Lower lobe of right lung (tissue), 2 donors: ENCODE measurements around the gene KCTD16. TPM values are rescaled to one million over a fixed set of nuclear protein-coding genes. Genes with fewer than 3 reads are reported as not detected.

ENCODE experiments used
- ATAC-seq, 2 donors: fragments of 200-7000 bp; cut with Tn5 transposase; one replicate each; pipeline ENCODE4 v1.9.1; 2020 to 2022; ENCODE audit warnings: mild to moderate bottlenecking in 2 of 2, moderate library complexity in 2 of 2
- DNase-seq: peaks from one replicate; pipeline ENCODE4 v3.0.0-alpha.2; 2020
- H3K27ac ChIP-seq: fragments of 200-600 bp; one replicate; pipeline ENCODE4 v1.8.0; 2022
- H3K27me3 ChIP-seq: fragments of 200-600 bp; one replicate; pipeline ENCODE4 v1.8.0; 2022; ENCODE audit warnings: low read depth
- H3K36me3 ChIP-seq: fragments of 200-600 bp; one replicate; pipeline ENCODE4 v1.8.0; 2022; ENCODE audit warnings: mild to moderate bottlenecking
- H3K4me1 ChIP-seq: fragments of 200-600 bp; one replicate; pipeline ENCODE4 v1.8.0; 2022
- H3K4me3 ChIP-seq: fragments of 200-600 bp; one replicate; pipeline ENCODE4 v1.8.0; 2022; ENCODE audit warnings: mild to moderate bottlenecking
- H3K9me3 ChIP-seq: fragments of 200-600 bp; one replicate; pipeline ENCODE4 v1.8.0; 2022
- intact Hi-C: fragments of 100-400 bp; cut with DNase I; formaldehyde crosslinking; loops from one replicate; pipeline ENCODE4 v1.11.0; 2022
- total RNA-seq: library from RNA; stranded (reverse); fragmentation: NEBNext Ultra II Directional; extraction: Animal tissue kit (Norgen Biotek cat#: 25700); gene quantifications from one replicate; pipeline ENCODE4 v1.2.1, GENCODE V29; 2021
- TF ChIP-seq, protein P1 (sequence below): fragments of 200-600 bp; IDR thresholded peaks from one replicate; pipeline ENCODE4 v1.8.0; 2022; ENCODE audit warnings: antibody characterized with exemption, mild to moderate bottlenecking
- donor health status: DM: no; HTN: yes; CAD: no; lungs with severe emphysema.

KCTD16 gene
- total RNA-seq, 1 donor from 2014 or later, result 2.5 TPM

DNA sequence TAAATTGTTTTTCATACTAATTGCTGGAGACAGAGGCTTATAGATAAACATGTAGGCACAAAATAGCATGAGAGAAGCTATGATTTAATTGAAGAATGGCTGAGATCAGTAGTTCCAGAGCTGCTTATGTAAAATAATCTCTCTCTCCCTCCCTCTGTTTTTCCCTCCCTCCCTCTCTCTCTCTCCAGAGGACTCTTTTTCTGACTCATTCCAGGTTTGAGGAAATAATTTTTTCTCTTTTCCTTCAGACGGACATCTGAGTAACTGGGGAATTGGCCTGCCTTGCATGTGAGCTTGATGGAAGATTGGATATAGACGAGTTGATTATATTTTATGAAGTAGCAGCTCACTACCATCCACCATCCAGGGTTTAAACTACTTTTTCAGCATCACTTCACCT is 35.5 kb downstream of the KCTD16 start:
- intact Hi-C loops, result no loop called here
- Histone ChIP-seq H3K4me1 (no peaks in the 10 kb centered on the region), H3K27ac (no peak overlapping the region), H3K36me3 (no peaks in the 10 kb centered on the region), H3K27me3 (peaks cover 32% of the 10 kb centered on the region), H3K4me3 (peak overlapping the region; percentile 41), H3K9me3 (no peaks in the 10 kb centered on the region)
- TF ChIP-seq, protein P1, sequence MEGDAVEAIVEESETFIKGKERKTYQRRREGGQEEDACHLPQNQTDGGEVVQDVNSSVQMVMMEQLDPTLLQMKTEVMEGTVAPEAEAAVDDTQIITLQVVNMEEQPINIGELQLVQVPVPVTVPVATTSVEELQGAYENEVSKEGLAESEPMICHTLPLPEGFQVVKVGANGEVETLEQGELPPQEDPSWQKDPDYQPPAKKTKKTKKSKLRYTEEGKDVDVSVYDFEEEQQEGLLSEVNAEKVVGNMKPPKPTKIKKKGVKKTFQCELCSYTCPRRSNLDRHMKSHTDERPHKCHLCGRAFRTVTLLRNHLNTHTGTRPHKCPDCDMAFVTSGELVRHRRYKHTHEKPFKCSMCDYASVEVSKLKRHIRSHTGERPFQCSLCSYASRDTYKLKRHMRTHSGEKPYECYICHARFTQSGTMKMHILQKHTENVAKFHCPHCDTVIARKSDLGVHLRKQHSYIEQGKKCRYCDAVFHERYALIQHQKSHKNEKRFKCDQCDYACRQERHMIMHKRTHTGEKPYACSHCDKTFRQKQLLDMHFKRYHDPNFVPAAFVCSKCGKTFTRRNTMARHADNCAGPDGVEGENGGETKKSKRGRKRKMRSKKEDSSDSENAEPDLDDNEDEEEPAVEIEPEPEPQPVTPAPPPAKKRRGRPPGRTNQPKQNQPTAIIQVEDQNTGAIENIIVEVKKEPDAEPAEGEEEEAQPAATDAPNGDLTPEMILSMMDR, result no peak
- DNase-seq (no peak), ATAC-seq (no peak)

DNA sequence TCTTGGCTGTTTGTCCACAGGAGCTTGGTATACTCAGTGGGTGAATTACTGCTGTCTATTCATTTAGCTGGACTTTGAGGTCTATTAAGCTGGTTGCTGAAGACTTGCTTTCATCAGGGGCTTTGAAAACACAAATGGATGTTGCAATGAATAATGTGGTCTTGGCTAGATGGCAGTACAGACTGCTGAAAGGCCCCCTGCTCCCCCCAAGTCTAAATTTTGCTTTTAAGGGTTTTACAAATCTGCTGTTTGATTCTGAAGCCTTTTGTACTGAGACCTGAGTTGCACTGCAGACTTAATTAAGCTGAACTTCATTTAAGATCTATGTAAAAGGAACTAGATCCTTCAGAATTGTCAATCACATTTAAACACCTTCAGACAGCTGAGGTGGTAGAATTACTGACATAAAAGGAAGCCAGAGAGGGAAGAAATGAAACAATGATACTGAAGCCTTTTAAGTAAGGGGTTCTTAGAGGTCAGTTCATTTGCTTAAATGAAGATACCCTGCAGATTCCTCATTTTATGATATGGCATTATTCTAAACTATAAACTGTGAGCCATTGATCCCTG is 37.3 kb downstream of the KCTD16 start:
- H3K4me1 ChIP-seq, result no peaks in the 10 kb centered on the region
- intact Hi-C loops, result no loop called here
- peaks cover 36% of the 10 kb centered on the region for H3K27me3 ChIP-seq
- TF ChIP-seq, protein P1, result no peak
- H3K36me3 ChIP-seq, result no peaks in the 10 kb centered on the region
- no peaks in the 10 kb centered on the region for H3K9me3 ChIP-seq
- no peak for ATAC-seq
- peak overlapping the region; percentile 14 for H3K4me3 ChIP-seq
- no peak overlapping the region for H3K27ac ChIP-seq
- no peak for DNase-seq

DNA sequence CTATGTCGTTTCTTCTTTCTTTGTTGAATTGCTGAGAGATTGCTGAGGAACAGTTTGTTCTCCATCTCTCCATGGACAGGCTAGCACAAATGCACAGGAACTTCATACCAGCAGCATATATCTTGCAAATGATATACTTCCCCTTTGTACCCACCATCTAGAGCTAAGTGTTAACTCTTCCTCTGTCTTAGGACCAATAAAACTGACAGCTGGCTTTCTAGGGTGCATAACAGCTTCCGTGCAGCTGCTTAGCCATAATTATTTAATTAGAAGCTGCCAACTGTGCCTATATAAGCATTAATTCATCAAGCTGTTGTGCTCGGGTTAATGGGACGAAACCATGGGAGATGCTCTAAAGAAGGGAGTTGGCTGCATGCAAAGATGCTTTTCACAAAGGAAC is 38.7 kb downstream of the KCTD16 start:
- TF ChIP-seq, protein P1, result no peak
- Histone ChIP-seq H3K4me3 (peak overlapping the region; percentile 14), H3K27me3 (peaks cover 34% of the 10 kb centered on the region), H3K36me3 (no peaks in the 10 kb centered on the region), H3K9me3 (no peaks in the 10 kb centered on the region), H3K27ac (no peak overlapping the region), H3K4me1 (no peaks in the 10 kb centered on the region)
- ATAC-seq (no peak), DNase-seq (no peak)
- intact Hi-C loops, result no loop called here

DNA sequence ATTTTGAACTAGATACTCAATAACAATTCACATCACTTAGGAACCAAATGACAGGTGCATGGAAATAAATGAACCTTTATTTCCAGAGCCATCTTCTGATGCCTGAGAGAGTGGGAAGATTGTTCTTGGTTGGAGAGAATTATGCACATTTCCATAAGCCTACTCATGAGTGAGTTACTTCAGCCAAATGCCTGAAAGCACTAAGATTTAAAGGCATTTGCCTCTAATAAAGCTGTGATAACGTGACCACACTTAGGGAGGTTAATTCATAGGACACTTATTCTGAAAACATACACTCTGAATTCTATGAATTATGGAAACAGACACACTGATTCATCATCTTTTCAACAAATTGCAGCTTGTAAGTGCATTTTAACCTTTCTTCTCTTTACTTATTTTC is 40.0 kb downstream of the KCTD16 start:
- H3K9me3 ChIP-seq, result no peaks in the 10 kb centered on the region
- no peak for DNase-seq
- TF ChIP-seq, protein P1, result no peak
- ATAC-seq, result no peak
- no peak overlapping the region for H3K27ac ChIP-seq
- H3K27me3 ChIP-seq, result peaks cover 21% of the 10 kb centered on the region
- no peak overlapping the region for H3K4me3 ChIP-seq
- H3K4me1 ChIP-seq, result no peaks in the 10 kb centered on the region
- intact Hi-C loops, result no loop called here
- H3K36me3 ChIP-seq, result no peaks in the 10 kb centered on the region

DNA sequence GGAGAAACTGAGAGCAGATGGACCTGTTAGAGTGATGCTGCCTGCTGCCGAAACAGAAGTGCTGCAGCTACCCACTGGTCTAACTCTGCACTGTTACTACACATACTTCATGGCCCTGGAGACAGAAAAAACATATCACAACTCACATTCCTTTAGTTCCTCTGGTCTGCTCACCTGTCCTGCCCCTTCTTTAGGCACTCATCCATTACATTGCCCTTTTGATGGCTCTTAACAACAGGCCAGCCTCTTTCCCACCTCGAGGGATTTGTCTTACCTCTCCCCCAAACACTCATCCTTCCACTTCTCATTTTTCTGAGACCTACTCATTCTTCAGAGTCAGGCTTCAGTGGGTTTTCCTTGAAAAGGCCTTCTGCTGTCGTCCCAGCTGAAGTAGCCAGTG is 49.2 kb downstream of the KCTD16 start:
- Histone ChIP-seq H3K9me3 (no peaks in the 10 kb centered on the region), H3K27me3 (no peaks in the 10 kb centered on the region), H3K4me3 (no peak overlapping the region), H3K27ac (no peak overlapping the region), H3K36me3 (no peaks in the 10 kb centered on the region), H3K4me1 (no peaks in the 10 kb centered on the region)
- DNase-seq, result no peak
- ATAC-seq, result peak; percentile 66 to 78
- TF ChIP-seq, protein P1, result no peak
- intact Hi-C loops, result no loop called here
